WTC11 (cell line): Measurements from ENCODE around the gene PSMG4. TPM values are rescaled to one million over a fixed set of nuclear protein-coding genes. Genes with fewer than 3 reads are reported as not detected.

ENCODE experiments used
- ATAC-seq: fragments of 200-7000 bp; cut with Tn5 transposase; 2 replicates; pipeline ENCODE4 v1.10.0; 2021; ENCODE audit warnings: mild to moderate bottlenecking, moderate library complexity
- CTCF ChIA-PET: fragments of 300-600 bp; sonication (Branson Sonifier 250); formaldehyde crosslinking; loops from one replicate; lab custom pipeline; 2021; ENCODE audit warnings: antibody characterized with exemption; lab: Charles Lee
- POLR2A ChIA-PET: fragments of 350-600 bp; sonication (Branson Sonifier 250); formaldehyde crosslinking; loops from one replicate; lab custom pipeline; 2021; ENCODE audit warnings: antibody characterized with exemption; lab: Charles Lee
- DNase-seq: peaks from one replicate; pipeline ENCODE4 v3.0.0; 2021; ENCODE audit warnings: low spot score
- H3K27ac Mint-ChIP-seq: 2 replicates; pipeline ENCODE4 v1.8.0; 2021; ENCODE audit warnings: mixed read lengths
- H3K27me3 Mint-ChIP-seq: 2 replicates; pipeline ENCODE4 v1.8.0; 2021; ENCODE audit warnings: low read depth, mild to moderate bottlenecking, moderate library complexity, mixed read lengths
- H3K36me3 Mint-ChIP-seq: 2 replicates; pipeline ENCODE4 v1.8.0; 2021; ENCODE audit warnings: mixed read lengths
- H3K4me1 Mint-ChIP-seq: 2 replicates; pipeline ENCODE4 v1.8.0; 2022; ENCODE audit warnings: mixed read lengths
- H3K4me3 Mint-ChIP-seq: 2 replicates; pipeline ENCODE4 v1.8.0; 2021; ENCODE audit warnings: mild to moderate bottlenecking, moderate library complexity, mixed read lengths
- H3K9me3 Mint-ChIP-seq: 2 replicates; pipeline ENCODE4 v1.8.0; 2021; ENCODE audit warnings: mixed read lengths
- CBFB ChIP-seq: sonication (generic); formaldehyde crosslinking; IDR thresholded peaks from 2 replicates; pipeline ENCODE4 v1.8.1; 2022; ENCODE audit warnings: mild to moderate bottlenecking, low read depth, missing genetic modification reagents
- CREM ChIP-seq: sonication (generic); formaldehyde crosslinking; IDR thresholded peaks from 2 replicates; pipeline ENCODE4 v1.8.1; 2022; ENCODE audit warnings: mild to moderate bottlenecking, missing genetic modification reagents, moderate library complexity
- ELF4 ChIP-seq: sonication (generic); formaldehyde crosslinking; IDR thresholded peaks from 2 replicates; pipeline ENCODE4 v1.8.1; 2022; ENCODE audit warnings: low read depth, mild to moderate bottlenecking, moderate library complexity, missing genetic modification reagents
- FOXK1 ChIP-seq: sonication (generic); formaldehyde crosslinking; IDR thresholded peaks from 2 replicates; pipeline ENCODE4 v1.8.0; 2022; ENCODE audit warnings: mild to moderate bottlenecking, moderate library complexity, missing genetic modification reagents
- HMGA2 ChIP-seq: fragments of 250-450 bp; sonication (Bioruptor Pico); IDR thresholded peaks from 2 replicates; pipeline ENCODE4 v1.4.0; 2021; ENCODE audit warnings: mild to moderate bottlenecking, moderate library complexity
- MXD4 ChIP-seq: fragments of 250-450 bp; sonication (Bioruptor Pico); IDR thresholded peaks from 2 replicates; pipeline ENCODE4 v1.8.0; 2021; ENCODE audit warnings: mild to moderate bottlenecking, moderate library complexity, borderline replicate concordance
- NR1H2 ChIP-seq: sonication (generic); formaldehyde crosslinking; IDR thresholded peaks from 2 replicates; pipeline ENCODE4 v1.9.0; 2021; ENCODE audit warnings: mild to moderate bottlenecking, moderate library complexity, missing genetic modification reagents
- NR3C1 ChIP-seq: sonication (generic); formaldehyde crosslinking; conservative IDR thresholded peaks from 2 replicates; pipeline ENCODE4 v1.8.1; 2023; ENCODE audit warnings: low read depth, mild to moderate bottlenecking, missing genetic modification reagents
- PRRX2 ChIP-seq: fragments of 250-450 bp; sonication (Bioruptor Pico); IDR thresholded peaks from 2 replicates; pipeline ENCODE4 v1.8.0; 2021; ENCODE audit warnings: mild to moderate bottlenecking
- SMAD3 ChIP-seq: sonication (generic); formaldehyde crosslinking; IDR thresholded peaks from 2 replicates; pipeline ENCODE4 v1.8.0; 2022; ENCODE audit warnings: missing genetic modification reagents, mild to moderate bottlenecking, borderline replicate concordance
- SP1 ChIP-seq: sonication (generic); formaldehyde crosslinking; conservative IDR thresholded peaks from 2 replicates; pipeline ENCODE4 v1.8.1; 2022; ENCODE audit warnings: missing genetic modification reagents
- TEAD1 ChIP-seq: sonication (generic); formaldehyde crosslinking; IDR thresholded peaks from 2 replicates; pipeline ENCODE4 v1.8.0; 2022; ENCODE audit warnings: mild to moderate bottlenecking, missing genetic modification reagents
- USF2 ChIP-seq: sonication (generic); formaldehyde crosslinking; IDR thresholded peaks from 2 replicates; pipeline ENCODE4 v1.8.1; 2023; ENCODE audit warnings: mild to moderate bottlenecking, missing genetic modification reagents, moderate library complexity
- ZNF121 ChIP-seq: sonication (generic); formaldehyde crosslinking; IDR thresholded peaks from 2 replicates; pipeline ENCODE4 v1.8.0; 2023; ENCODE audit warnings: missing genetic modification reagents
- ZNF232 ChIP-seq: sonication (generic); formaldehyde crosslinking; IDR thresholded peaks from 2 replicates; pipeline ENCODE4 v1.8.0; 2022; ENCODE audit warnings: mild to moderate bottlenecking, missing genetic modification reagents
- ZNF671 ChIP-seq: fragments of 250-450 bp; sonication (Bioruptor Pico); IDR thresholded peaks from 2 replicates; pipeline ENCODE4 v1.8.0; 2021; ENCODE audit warnings: mild to moderate bottlenecking
- total RNA-seq: library from RNA; stranded (reverse); gene quantifications from 3 replicates; pipeline ENCODE4 v1.2.3, GENCODE V29; 2021
- TF ChIP-seq, protein P1 (sequence below): sonication (generic); formaldehyde crosslinking; IDR thresholded peaks from 2 replicates; pipeline ENCODE4 v1.8.0; 2022; ENCODE audit warnings: mild to moderate bottlenecking, missing genetic modification reagents
- TF ChIP-seq, protein P2 (sequence below): sonication (generic); formaldehyde crosslinking; IDR thresholded peaks from 2 replicates; pipeline ENCODE4 v1.8.0; 2022; ENCODE audit warnings: mild to moderate bottlenecking, missing genetic modification reagents
- TF ChIP-seq, protein P3 (sequence below): fragments of 250-450 bp; sonication (Bioruptor Pico); IDR thresholded peaks from 2 replicates; pipeline ENCODE4 v1.8.0; 2021; ENCODE audit warnings: mild to moderate bottlenecking

The PSMG4 gene
- total RNA-seq, 1 experiment from 2014 or later: 38.2 TPM

- TF ChIP-seq, protein P1, sequence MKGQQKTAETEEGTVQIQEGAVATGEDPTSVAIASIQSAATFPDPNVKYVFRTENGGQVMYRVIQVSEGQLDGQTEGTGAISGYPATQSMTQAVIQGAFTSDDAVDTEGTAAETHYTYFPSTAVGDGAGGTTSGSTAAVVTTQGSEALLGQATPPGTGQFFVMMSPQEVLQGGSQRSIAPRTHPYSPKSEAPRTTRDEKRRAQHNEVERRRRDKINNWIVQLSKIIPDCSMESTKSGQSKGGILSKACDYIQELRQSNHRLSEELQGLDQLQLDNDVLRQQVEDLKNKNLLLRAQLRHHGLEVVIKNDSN: no peak
- no peak for TF ChIP-seq HMGA2 (CRISPR knock-in tag)
- peak; percentile 98 for TF ChIP-seq SP1 (CRISPR knock-in tag)
- TF ChIP-seq USF2: no peak
- no peak for TF ChIP-seq CREM (CRISPR knock-in tag)
- TF ChIP-seq, protein P2, sequence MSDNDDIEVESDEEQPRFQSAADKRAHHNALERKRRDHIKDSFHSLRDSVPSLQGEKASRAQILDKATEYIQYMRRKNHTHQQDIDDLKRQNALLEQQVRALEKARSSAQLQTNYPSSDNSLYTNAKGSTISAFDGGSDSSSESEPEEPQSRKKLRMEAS: peak; percentile 81
- TF ChIP-seq ELF4: no peak
- 0 out of 2 replicates have a peak, but pooled peaks have one; percentile 56 for TF ChIP-seq CBFB (CRISPR knock-in tag)
- TF ChIP-seq FOXK1: no peak
- no peak for TF ChIP-seq NR3C1 (CRISPR knock-in tag)
- peak; percentile 50; the same call in 1 of the 2 replicates for TF ChIP-seq TEAD1 (CRISPR knock-in tag)
- TF ChIP-seq NR1H2 (CRISPR knock-in tag): no peak
- no peak for TF ChIP-seq ZNF671 (CRISPR knock-in tag)
- TF ChIP-seq ZNF232 (CRISPR knock-in tag): peak; percentile 85; the same call in 1 of the 2 replicates
- TF ChIP-seq SMAD3: 0 out of 2 replicates have a peak, but pooled peaks have one; percentile 56
- TF ChIP-seq, protein P3, sequence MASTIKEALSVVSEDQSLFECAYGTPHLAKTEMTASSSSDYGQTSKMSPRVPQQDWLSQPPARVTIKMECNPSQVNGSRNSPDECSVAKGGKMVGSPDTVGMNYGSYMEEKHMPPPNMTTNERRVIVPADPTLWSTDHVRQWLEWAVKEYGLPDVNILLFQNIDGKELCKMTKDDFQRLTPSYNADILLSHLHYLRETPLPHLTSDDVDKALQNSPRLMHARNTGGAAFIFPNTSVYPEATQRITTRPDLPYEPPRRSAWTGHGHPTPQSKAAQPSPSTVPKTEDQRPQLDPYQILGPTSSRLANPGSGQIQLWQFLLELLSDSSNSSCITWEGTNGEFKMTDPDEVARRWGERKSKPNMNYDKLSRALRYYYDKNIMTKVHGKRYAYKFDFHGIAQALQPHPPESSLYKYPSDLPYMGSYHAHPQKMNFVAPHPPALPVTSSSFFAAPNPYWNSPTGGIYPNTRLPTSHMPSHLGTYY (CRISPR knock-in tag): no peak
- peak; percentile 56 for TF ChIP-seq ZNF121 (CRISPR knock-in tag)
- TF ChIP-seq MXD4: no peak
Observed at GRCh38 chr6:3258720-3259490, at the start of gene PSMG4 (continued).

GRCh38 chr6:3209114-3210023, 49.4 kb upstream of the PSMG4 start:
- CTCF ChIA-PET: interaction anchor here (0.6 to 3.2 kb wide), 14 partner anchors 15 to 208 kb away, joined by 3 to 23 read pairs (median 4); partner anchors contain the start of gene TUBB2A
- Mint-ChIP-seq H3K9me3 (no peaks in the 10 kb centered on the region), H3K36me3 (no peaks in the 10 kb centered on the region), H3K27me3 (no peaks in the 10 kb centered on the region), H3K27ac (peak overlapping the region; percentile 80), H3K4me3 (peak overlapping the region; percentile 40), H3K4me1 (peaks cover 27% of the 10 kb centered on the region)
- POLR2A ChIA-PET: interaction anchor here (0.5 to 1.6 kb wide), 9 partner anchors 15 to 52 kb away, joined by 3 to 9 read pairs (median 4); partner anchors contain the start of genes TUBB2A and TUBB2B
- DNase-seq (peak; percentile 79), ATAC-seq (peak; percentile 98)
- TF ChIP-seq SP1 (CRISPR knock-in tag) (peak; percentile 58; the same call in 1 of the 2 replicates), USF2 (no peak), PRRX2 (CRISPR knock-in tag) (no peak)
- TF ChIP-seq, protein P2: 0 out of 2 replicates have a peak, but pooled peaks have one; percentile 16
